Ascending aorta (tissue), 2 donors: ENCODE measurements around the gene ZBTB4. TPM values are rescaled to one million over a fixed set of nuclear protein-coding genes. Genes with fewer than 3 reads are reported as not detected.

Experiments used
- DNase-seq, 2 donors: peaks; one replicate each; pipeline ENCODE4 v3.0.0-alpha.2; 2019; ENCODE audit warnings: low spot score in 2 of 2
- H3K27ac ChIP-seq, 2 donors: fragments of 200-600 bp; sonication (generic); one replicate each; pipeline ENCODE4 v1.5.1; 2016 to 2017; ENCODE audit warnings: mild to moderate bottlenecking in 1 of 2
- H3K27me3 ChIP-seq: fragments of 200-600 bp; sonication (generic); one replicate; pipeline ENCODE4 v1.5.1; 2017
- H3K36me3 ChIP-seq, 2 donors: fragments of 200-600 bp; sonication (generic); one replicate each; pipeline ENCODE4 v1.5.1; 2016
- H3K4me1 ChIP-seq, 2 donors: fragments of 200-600 bp; sonication (generic); one replicate each; pipeline ENCODE4 v1.5.1; 2016 to 2017; ENCODE audit warnings: mild to moderate bottlenecking in 1 of 2
- H3K4me3 ChIP-seq, 2 donors: fragments of 200-600 bp; sonication (generic); one replicate each; pipeline ENCODE4 v1.5.1; 2016 to 2017; ENCODE audit warnings: mild to moderate bottlenecking in 1 of 2
- H3K9me3 ChIP-seq, 2 donors: fragments of 200-600 bp; sonication (generic); one replicate each; pipeline ENCODE4 v1.5.1; 2016
- intact Hi-C: fragments of 100-400 bp; cut with DNase I; formaldehyde crosslinking; loops from one replicate; pipeline ENCODE4 v1.15.1; 2023
- total RNA-seq: library from RNA; depleted of rRNA; stranded (reverse); fragments of >200 nt; gene quantifications from one replicate; pipeline ENCODE4 v1.1.0, GENCODE V29; 2016
- TF ChIP-seq, protein P1 (sequence below), 3 experiments: fragments of 200-600 bp in 2 of 3; fragments of 450-650 bp in 1 of 3; sonication (generic) in 2 of 3; IDR thresholded peaks; one replicate each; pipeline ENCODE4 v1.5.1; 2016 to 2019; ENCODE audit warnings: antibody characterized with exemption in 3 of 3, mild to moderate bottlenecking in 1 of 3, moderate library complexity in 1 of 3

Gene ZBTB4
- total RNA-seq, 1 donor from 2014 or later = 67.9 TPM

GRCh38 chr17:7501729-7502128, 22.3 kb upstream of the ZBTB4 start:
- DNase-seq = no peak
- no peak overlapping the region for H3K4me3 ChIP-seq
- TF ChIP-seq, protein P1, sequence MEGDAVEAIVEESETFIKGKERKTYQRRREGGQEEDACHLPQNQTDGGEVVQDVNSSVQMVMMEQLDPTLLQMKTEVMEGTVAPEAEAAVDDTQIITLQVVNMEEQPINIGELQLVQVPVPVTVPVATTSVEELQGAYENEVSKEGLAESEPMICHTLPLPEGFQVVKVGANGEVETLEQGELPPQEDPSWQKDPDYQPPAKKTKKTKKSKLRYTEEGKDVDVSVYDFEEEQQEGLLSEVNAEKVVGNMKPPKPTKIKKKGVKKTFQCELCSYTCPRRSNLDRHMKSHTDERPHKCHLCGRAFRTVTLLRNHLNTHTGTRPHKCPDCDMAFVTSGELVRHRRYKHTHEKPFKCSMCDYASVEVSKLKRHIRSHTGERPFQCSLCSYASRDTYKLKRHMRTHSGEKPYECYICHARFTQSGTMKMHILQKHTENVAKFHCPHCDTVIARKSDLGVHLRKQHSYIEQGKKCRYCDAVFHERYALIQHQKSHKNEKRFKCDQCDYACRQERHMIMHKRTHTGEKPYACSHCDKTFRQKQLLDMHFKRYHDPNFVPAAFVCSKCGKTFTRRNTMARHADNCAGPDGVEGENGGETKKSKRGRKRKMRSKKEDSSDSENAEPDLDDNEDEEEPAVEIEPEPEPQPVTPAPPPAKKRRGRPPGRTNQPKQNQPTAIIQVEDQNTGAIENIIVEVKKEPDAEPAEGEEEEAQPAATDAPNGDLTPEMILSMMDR (IDR thresholded peaks at IDR 0.05) = no peak
- no peaks in the 10 kb centered on the region for H3K9me3 ChIP-seq
- H3K36me3 ChIP-seq = peaks cover 95 to 100% of the 10 kb centered on the region in 2 donors
- intact Hi-C loops = no loop called here
- H3K27ac ChIP-seq = no peak overlapping the region
- no peaks in the 10 kb centered on the region for H3K4me1 ChIP-seq
- H3K27me3 ChIP-seq = no peaks in the 10 kb centered on the region

GRCh38 chr17:7499161-7499560, 19.7 kb upstream of the ZBTB4 start:
- Histone ChIP-seq H3K9me3 (no peaks in the 10 kb centered on the region), H3K4me3 (no peak overlapping the region), H3K27ac (no peak overlapping the region), H3K36me3 (peaks cover 85% of the 10 kb centered on the region in 2 donors), H3K27me3 (no peaks in the 10 kb centered on the region), H3K4me1 (no peaks in the 10 kb centered on the region)
- no peak for DNase-seq
- TF ChIP-seq, protein P1 (IDR thresholded peaks at IDR 0.05) = no peak
- intact Hi-C loops = no loop called here

- TF ChIP-seq, protein P1 (IDR thresholded peaks at IDR 0.05) = no peak
- H3K4me1 ChIP-seq = peaks cover 0 to 3% of the 10 kb centered on the region in 2 donors
- H3K27ac ChIP-seq = no peak overlapping the region
- no peaks in the 10 kb centered on the region for H3K27me3 ChIP-seq
- no peak for DNase-seq
- peaks cover 70% of the 10 kb centered on the region in 2 donors for H3K36me3 ChIP-seq
- intact Hi-C loops = no loop called here
- H3K4me3 ChIP-seq = no peak overlapping the region
- H3K9me3 ChIP-seq = no peaks in the 10 kb centered on the region
These were observed 18.2 kb upstream of the ZBTB4 start for GRCh38 chr17:7497636-7498035.

GRCh38 chr17:7497228-7497627, 17.8 kb upstream of the ZBTB4 start:
- TF ChIP-seq, protein P1 (IDR thresholded peaks at IDR 0.05) = no peak
- no peaks in the 10 kb centered on the region for H3K27me3 ChIP-seq
- H3K27ac ChIP-seq = no peak overlapping the region
- peaks cover 66% of the 10 kb centered on the region in 2 donors for H3K36me3 ChIP-seq
- no peak overlapping the region for H3K4me3 ChIP-seq
- intact Hi-C loops = no loop called here
- peaks cover 0 to 3% of the 10 kb centered on the region in 2 donors for H3K4me1 ChIP-seq
- no peaks in the 10 kb centered on the region for H3K9me3 ChIP-seq
- DNase-seq = no peak

GRCh38 chr17:7496470-7497183, 17.2 kb upstream of the ZBTB4 start:
- DNase-seq = no peak
- TF ChIP-seq, protein P1 (IDR thresholded peaks at IDR 0.05) = no peak
- no peaks in the 10 kb centered on the region for H3K27me3 ChIP-seq
- no peak overlapping the region for H3K4me3 ChIP-seq
- no peak overlapping the region for H3K27ac ChIP-seq
- no peaks in the 10 kb centered on the region for H3K9me3 ChIP-seq
- peaks cover 60% of the 10 kb centered on the region in 2 donors for H3K36me3 ChIP-seq
- H3K4me1 ChIP-seq = peaks cover 0 to 3% of the 10 kb centered on the region in 2 donors
- intact Hi-C loops = no loop called here
